SK-N-MC (cell line): ENCODE data around the gene FOXP1.

Experiments
- DNase-seq: peaks from one replicate; pipeline ENCODE4 v3.0.0-alpha.2; 2011; ENCODE audit warnings: low read depth, low spot score
- H3K27ac ChIP-seq: fragments of 200-600 bp; sonication (generic); 2 replicates; pipeline ENCODE4 v1.5.1; 2016; ENCODE audit warnings: mixed run types
- H3K36me3 ChIP-seq: fragments of 200-600 bp; sonication (generic); 2 replicates; pipeline ENCODE4 v1.6.1; 2017; ENCODE audit warnings: antibody characterized with exemption, low read length, mixed read lengths; ENCODE audit not compliant: insufficient read depth
- H3K4me3 ChIP-seq: fragments of 200-600 bp; sonication (generic); 2 replicates; pipeline ENCODE4 v1.5.1; 2016
- H3K9ac ChIP-seq: fragments of 200-600 bp; sonication (generic); 2 replicates; pipeline ENCODE4 v1.8.0; 2017; ENCODE audit warnings: mixed run types, mixed read lengths; ENCODE audit not compliant: insufficient read length
- H3K9me3 ChIP-seq: fragments of 200-600 bp; sonication (generic); 2 replicates; pipeline ENCODE4 v1.6.1; 2017; ENCODE audit warnings: low read depth, mild to moderate bottlenecking, antibody characterized with exemption, low read length, moderate library complexity, mixed read lengths
- EZH2 ChIP-seq: fragments of 200-600 bp; sonication (generic); IDR thresholded peaks from one replicate; pipeline ENCODE4 v1.6.1; 2017; ENCODE audit warnings: antibody characterized with exemption
- FOXP2 ChIP-seq: optimal IDR thresholded peaks from 2 replicates; pipeline ENCODE3; 2011; ENCODE audit warnings: mild to moderate bottlenecking, moderate library complexity; ENCODE audit not compliant: insufficient read depth; ENCODE audit errors: extremely low read length, control extremely low read depth
- POLR2AphosphoS5 ChIP-seq: IDR thresholded peaks from 2 replicates; pipeline ENCODE4 v1.6.1; 2012; ENCODE audit warnings: mild to moderate bottlenecking, low read depth, low read length, borderline replicate concordance

FOXP1 gene

DNA sequence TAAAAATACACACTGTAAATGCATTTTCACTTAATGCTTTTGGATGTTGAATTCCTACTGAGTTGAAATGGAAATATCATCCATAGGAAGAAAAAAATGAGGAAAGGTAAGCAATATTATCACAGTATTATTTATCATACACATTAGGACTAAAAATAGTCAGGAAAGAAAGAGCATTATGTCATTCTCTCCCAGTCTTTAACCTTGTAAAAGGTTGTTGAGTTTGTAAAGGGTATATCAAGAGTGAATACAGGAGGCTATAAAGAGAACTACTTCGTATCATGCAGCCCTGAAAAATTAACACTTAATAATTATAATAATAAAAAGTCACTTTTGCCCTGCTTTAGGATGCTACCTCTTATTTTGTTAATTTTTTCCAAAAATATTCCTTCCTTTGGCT, 395.8 kb downstream of the FOXP1 start:
- TF ChIP-seq FOXP2 (no peak), EZH2 (no peak), POLR2AphosphoS5 (no peak)
- no peaks in the 10 kb centered on the region for H3K9me3 ChIP-seq
- DNase-seq, result no peak
- no peak overlapping the region for H3K4me3 ChIP-seq
- H3K27ac ChIP-seq, result no peak overlapping the region
- H3K9ac ChIP-seq, result no peak overlapping the region
- no peaks in the 10 kb centered on the region for H3K36me3 ChIP-seq

DNA sequence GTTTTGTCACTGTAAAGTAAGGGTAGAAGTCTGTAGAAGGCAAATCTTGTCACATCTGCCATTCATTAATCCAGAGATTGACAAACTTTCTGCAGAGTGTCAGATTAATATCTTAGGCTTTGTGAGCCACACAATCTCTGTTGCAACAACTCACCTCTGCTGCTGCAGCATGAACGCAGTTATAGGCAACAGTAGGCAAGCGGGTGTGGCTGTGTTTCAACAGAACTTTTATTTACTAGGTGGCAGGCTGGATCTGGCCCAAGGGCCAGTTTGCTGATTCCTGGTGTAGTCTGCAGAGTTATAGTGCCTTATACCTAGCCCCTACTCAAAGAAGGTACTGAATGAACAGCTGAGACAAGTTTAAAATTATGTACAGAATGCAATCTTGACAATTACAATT, 396.7 kb downstream of the FOXP1 start:
- no peak for DNase-seq
- no peak overlapping the region for H3K27ac ChIP-seq

DNA sequence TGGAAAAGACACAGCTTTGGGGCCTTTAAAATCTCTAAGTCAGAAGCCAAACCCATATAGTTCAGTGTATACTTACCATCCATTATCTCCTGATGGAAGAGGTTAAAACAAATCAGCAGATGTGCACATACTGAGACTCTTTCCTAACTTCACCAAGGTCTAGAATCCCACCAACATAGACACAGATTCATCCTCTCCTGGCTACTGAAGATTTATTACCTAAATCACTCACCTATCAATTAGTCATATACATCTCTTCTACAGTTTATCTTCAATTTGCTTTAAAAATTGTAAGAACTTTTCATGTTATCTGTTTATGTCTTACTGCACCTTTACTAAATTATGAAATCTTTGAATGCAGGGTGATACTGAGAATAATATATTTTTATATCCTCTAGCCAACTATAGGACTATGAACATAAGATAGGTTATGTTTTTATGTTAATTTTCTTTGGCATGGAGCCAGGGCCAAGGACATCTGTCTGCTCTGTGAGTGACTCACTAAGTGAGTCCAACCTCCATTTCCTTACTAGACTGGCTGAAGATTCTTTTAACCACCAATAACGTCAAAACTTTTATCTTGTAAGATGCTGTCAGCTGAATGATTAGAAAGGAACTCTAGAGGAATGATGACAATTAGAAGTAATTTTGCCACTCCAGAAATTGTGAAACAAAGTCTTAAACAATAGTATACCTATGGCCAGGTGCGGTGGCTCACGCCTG, 397.6 kb downstream of the FOXP1 start:
- Histone ChIP-seq H3K9me3 (no peaks in the 10 kb centered on the region), H3K36me3 (no peaks in the 10 kb centered on the region), H3K4me3 (no peak overlapping the region), H3K9ac (no peak overlapping the region), H3K27ac (no peak overlapping the region)
- TF ChIP-seq EZH2 (no peak), POLR2AphosphoS5 (no peak), FOXP2 (no peak)
- DNase-seq, result no peak

More for the DNA sequence above, 396.7 kb downstream of the FOXP1 start:
- no peaks in the 10 kb centered on the region for H3K36me3 ChIP-seq
- no peaks in the 10 kb centered on the region for H3K9me3 ChIP-seq
- no peak overlapping the region for H3K9ac ChIP-seq
- H3K4me3 ChIP-seq, result no peak overlapping the region
- TF ChIP-seq POLR2AphosphoS5, result no peak

DNA sequence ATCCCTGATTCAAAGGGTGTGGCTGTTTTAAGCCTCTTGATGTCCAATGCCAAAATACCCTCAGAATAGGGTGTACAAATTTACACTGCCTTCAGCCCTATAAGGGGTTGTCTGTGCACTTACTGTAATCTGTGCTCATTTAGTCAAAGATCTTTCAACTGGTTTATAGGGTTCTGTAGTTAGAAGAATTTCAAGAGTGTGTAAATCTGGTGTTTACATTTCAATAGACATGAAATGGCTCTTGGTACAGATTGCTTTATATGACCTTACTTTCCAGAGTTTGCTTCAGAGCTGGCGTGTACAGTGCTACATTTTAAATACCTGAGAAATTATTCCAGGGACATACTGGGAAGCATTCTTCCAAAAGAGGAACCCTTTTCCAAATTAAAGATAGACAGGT, 399.3 kb downstream of the FOXP1 start:
- Histone ChIP-seq H3K27ac (no peak overlapping the region), H3K4me3 (no peak overlapping the region), H3K9me3 (no peaks in the 10 kb centered on the region), H3K9ac (no peak overlapping the region), H3K36me3 (no peaks in the 10 kb centered on the region)
- DNase-seq, result no peak
- TF ChIP-seq POLR2AphosphoS5 (no peak), FOXP2 (no peak), EZH2 (no peak)

DNA sequence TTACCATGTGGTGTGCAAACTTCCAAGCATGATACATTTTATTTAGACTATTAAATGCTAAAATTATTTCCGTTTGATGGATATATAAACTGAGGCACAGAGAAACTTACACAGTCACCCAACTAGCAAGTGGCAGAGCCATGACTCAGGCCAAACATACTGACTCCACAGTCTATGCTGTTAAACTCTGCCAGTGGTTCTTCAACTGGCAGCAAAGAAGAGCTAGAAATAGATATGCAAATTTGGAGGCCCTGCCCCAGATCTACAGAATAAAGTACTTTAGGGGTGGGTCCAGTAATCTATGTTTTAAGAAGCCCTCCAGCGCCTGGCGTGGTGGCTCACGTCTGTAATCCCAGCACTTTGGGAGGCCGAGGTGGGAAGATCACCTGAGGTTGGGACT, 400.0 kb downstream of the FOXP1 start:
- TF ChIP-seq POLR2AphosphoS5 (no peak), FOXP2 (no peak), EZH2 (no peak)
- H3K36me3 ChIP-seq, result no peaks in the 10 kb centered on the region
- H3K4me3 ChIP-seq, result no peak overlapping the region
- no peak overlapping the region for H3K9ac ChIP-seq
- no peak overlapping the region for H3K27ac ChIP-seq
- DNase-seq, result no peak
- no peaks in the 10 kb centered on the region for H3K9me3 ChIP-seq

DNA sequence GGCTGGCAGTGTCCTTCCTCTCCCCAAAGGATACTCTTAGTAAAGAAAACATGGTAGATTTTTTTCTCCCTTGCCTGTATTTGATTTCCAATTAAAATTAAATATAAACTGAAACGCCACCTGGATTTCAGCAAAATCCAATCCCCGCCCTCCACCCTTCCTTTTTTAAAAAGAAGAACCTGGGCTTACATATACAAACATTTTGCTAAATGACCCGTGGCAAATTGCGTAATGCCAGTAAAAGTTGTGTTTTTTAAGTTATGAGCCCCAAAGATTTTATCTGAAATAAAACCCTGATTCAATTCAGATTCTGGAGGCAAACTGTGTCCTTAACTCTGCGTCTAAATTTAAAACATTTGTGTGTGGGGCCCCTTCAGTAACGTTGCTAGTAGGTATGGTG, 403.0 kb downstream of the FOXP1 start:
- no peak for DNase-seq
- Histone ChIP-seq H3K36me3 (no peaks in the 10 kb centered on the region), H3K27ac (peak overlapping the region; percentile 60; the same call in 1 of the 2 replicates), H3K9me3 (no peaks in the 10 kb centered on the region), H3K9ac (no peak overlapping the region), H3K4me3 (peak overlapping the region; percentile 18; the same call in 1 of the 2 replicates)
- TF ChIP-seq FOXP2, result no peak
- no peak for TF ChIP-seq POLR2AphosphoS5
- TF ChIP-seq EZH2, result no peak

DNA sequence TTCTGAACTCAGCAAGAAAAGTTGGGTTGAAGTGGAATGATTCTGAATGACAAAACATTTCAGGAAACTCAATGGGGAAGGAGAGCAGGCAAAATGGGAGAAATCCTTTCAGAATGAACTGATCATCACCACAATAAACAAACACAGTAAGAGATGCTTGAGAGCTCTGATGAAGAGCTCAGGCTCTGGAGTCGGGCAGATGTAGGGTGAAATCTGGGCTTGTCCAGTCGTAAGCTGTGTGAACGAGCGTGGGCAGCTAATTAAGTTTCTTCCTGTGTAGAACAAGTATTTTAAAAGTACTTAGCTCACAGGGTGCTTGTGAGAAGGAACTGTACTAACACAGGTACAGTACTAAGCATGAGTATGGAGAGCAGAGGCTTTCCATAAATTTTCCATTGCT, 406.2 kb downstream of the FOXP1 start:
- H3K9me3 ChIP-seq, result no peaks in the 10 kb centered on the region
- no peak overlapping the region for H3K4me3 ChIP-seq
- no peak for DNase-seq
- H3K27ac ChIP-seq, result no peak overlapping the region
- no peaks in the 10 kb centered on the region for H3K36me3 ChIP-seq
- no peak overlapping the region for H3K9ac ChIP-seq
- TF ChIP-seq POLR2AphosphoS5 (no peak), FOXP2 (no peak), EZH2 (no peak)

DNA sequence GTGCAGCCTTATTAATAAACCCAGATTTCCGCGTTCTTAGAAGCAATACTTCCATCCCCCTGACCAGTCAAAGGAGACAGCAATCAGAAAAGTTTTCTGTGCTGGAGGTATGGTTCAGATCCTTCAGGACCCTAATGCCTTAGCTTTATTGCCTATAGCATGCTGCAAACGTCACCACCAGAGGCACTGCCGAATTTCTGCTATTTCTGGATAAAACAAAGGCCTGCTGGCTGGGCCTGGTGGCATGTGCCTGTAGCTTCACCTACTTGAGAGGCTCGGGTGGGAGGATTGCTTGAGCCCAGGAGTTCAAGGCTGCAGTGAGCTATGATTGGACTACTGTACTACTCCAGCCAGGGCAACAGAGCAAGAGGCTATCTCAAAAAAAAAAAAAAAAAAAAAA, 407.2 kb downstream of the FOXP1 start:
- Histone ChIP-seq H3K36me3 (no peaks in the 10 kb centered on the region), H3K4me3 (no peak overlapping the region), H3K27ac (no peak overlapping the region), H3K9ac (no peak overlapping the region), H3K9me3 (no peaks in the 10 kb centered on the region)
- no peak for DNase-seq
- TF ChIP-seq POLR2AphosphoS5, result no peak
- TF ChIP-seq FOXP2, result no peak
- no peak for TF ChIP-seq EZH2

DNA sequence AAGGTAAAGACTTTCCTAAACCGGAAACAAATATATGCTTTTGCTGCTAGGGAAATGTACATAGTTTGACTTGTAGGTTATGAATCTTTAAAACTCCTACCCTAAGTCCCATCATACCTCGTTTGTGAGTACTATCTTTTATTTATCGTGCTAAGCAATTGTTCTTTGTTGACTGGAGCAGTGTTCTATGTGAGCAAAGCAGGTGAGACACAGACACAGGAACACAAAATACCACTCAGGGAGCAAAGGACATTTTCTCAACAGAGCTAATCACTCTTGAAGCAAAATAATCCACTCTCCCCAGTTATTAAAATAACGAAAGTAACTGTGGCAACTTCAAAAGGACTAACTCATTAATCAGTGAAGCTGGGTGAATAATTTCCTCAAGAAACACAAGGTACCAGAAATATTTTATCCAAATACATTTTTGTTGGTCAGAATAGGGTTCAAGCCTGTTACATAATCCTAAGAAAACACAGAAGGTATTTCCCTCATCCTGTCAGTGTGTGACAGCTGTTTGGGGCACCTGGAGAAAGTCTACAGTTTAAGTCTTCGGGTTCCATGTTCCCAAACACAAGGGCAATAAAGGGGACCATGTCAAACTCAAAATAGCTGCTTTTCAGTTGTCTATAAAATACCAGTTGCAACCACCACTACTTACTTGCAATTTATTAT, 407.7 kb downstream of the FOXP1 start:
- no peak overlapping the region for H3K9ac ChIP-seq
- H3K27ac ChIP-seq, result no peak overlapping the region
- H3K36me3 ChIP-seq, result no peaks in the 10 kb centered on the region
- H3K9me3 ChIP-seq, result no peaks in the 10 kb centered on the region
- no peak for DNase-seq
- TF ChIP-seq FOXP2 (no peak), POLR2AphosphoS5 (no peak), EZH2 (no peak)
- no peak overlapping the region for H3K4me3 ChIP-seq
